Activated naive CD8-positive, alpha-beta T cell (primary cell): ENCODE data around the gene OSBPL6.
"Not testable (repeated sequence)": the region's sequence is repeated elsewhere in the genome, so short reads cannot be mapped to it uniquely, and the experiment has no call there.

ENCODE experiments used
- H3K27ac Mint-ChIP-seq: one replicate; pipeline ENCODE4 v1.8.0; 2021; ENCODE audit warnings: mixed read lengths
- H3K27me3 Mint-ChIP-seq: one replicate; pipeline ENCODE4 v1.8.0; 2021; ENCODE audit warnings: mixed read lengths
- H3K36me3 Mint-ChIP-seq: one replicate; pipeline ENCODE4 v1.8.0; 2021; ENCODE audit warnings: mixed read lengths
- H3K4me1 Mint-ChIP-seq: one replicate; pipeline ENCODE4 v1.8.0; 2021; ENCODE audit warnings: low read depth, mixed read lengths
- H3K4me3 Mint-ChIP-seq: one replicate; pipeline ENCODE4 v1.8.0; 2021; ENCODE audit warnings: mild to moderate bottlenecking, mixed read lengths
- H3K9me3 Mint-ChIP-seq: one replicate; pipeline ENCODE4 v1.8.0; 2021; ENCODE audit warnings: low read depth, mixed read lengths

Gene OSBPL6

GRCh38 chr2:178193823-178194599 lies at the start of gene OSBPL6:
TSS of gene OSBPL6 (plus strand) at chr2:178194512. CDS start at chr2:178306185, 111,673 bp downstream.
- Mint-ChIP-seq H3K27ac (no peak within 1 kb of the TSS), H3K36me3 (no peaks in the 10 kb centered on the region), H3K4me1 (peaks cover 11% of the 10 kb centered on the region), H3K27me3 (peaks cover 35% of the 10 kb centered on the region), H3K4me3 (peak within 1 kb of the TSS; percentile 81), H3K9me3 (no peaks in the 10 kb centered on the region)

- Mint-ChIP-seq H3K4me3 (no peak overlapping the region), H3K9me3 (peaks cover 7% of the 10 kb centered on the region), H3K27me3 (peaks cover 25% of the 10 kb centered on the region), H3K4me1 (no peaks in the 10 kb centered on the region), H3K27ac (no peak overlapping the region), H3K36me3 (no peaks in the 10 kb centered on the region)
Measured at GRCh38 chr2:178152033-178152432, 42.3 kb upstream of the OSBPL6 start.

DNA sequence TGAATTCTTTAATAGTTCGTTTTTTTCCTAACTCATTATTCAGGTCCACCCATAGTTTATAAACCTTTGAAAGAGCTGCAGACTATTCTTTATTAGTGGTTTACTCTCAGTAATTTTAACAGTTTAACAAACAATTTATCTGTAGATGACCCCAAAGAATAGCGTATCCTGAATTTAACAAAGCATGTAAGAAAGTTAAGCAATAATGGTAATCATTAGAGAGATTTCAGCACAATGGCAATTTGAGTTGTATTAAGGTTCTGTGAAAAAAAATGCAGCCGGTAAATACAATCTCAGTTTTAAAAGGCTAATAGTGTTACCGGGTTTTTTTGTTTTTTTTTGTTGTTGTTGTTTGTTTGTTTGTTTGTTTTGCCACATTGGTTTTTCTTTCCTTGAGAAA lies 41.8 kb upstream of the OSBPL6 start:
- Mint-ChIP-seq H3K4me3 (no peak overlapping the region), H3K9me3 (peaks cover 7% of the 10 kb centered on the region), H3K36me3 (no peaks in the 10 kb centered on the region), H3K4me1 (no peaks in the 10 kb centered on the region), H3K27me3 (peaks cover 25% of the 10 kb centered on the region), H3K27ac (no peak overlapping the region)

DNA sequence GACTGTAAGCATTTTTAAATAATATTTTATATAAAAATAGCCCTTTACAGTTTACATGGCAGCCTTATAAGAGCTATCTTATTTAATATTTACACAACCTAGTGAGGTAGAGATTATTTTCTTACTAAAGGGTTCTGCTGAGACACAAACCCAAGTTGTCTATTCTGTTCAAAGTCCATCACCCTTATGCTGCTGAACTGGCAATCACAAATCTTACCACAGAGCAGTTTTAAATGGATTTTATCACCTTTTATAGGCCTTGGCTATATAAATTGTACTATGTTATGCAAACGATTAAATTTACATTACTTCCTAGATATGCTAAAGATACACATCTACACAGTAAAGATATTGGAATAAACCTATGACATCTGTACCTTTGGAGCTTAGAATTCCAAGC lies 41.3 kb upstream of the OSBPL6 start:
- Mint-ChIP-seq H3K27ac (no peak overlapping the region), H3K4me3 (no peak overlapping the region), H3K36me3 (no peaks in the 10 kb centered on the region), H3K4me1 (no peaks in the 10 kb centered on the region), H3K9me3 (peaks cover 7% of the 10 kb centered on the region), H3K27me3 (peaks cover 22% of the 10 kb centered on the region)

DNA sequence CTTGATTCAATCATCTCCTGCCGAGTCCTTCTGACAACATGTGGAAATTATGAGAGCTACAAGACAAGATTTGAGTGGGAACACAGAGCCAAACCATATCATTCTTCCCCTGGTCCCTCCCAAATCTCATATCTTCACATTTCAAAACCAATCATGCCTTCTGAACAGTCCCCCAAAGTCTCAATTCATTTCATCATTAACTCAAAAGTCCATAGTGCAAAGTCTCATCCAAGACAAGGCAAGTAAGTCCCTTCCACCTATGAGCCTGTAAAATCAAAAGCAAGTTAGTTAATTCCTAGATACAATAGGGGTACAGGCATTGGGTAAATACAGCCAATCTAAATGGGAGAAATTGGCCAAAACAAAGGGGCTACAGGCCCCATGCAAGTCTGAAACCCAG lies 40.4 kb upstream of the OSBPL6 start:
- H3K4me3 Mint-ChIP-seq, H3K9me3 Mint-ChIP-seq, H3K4me1 Mint-ChIP-seq, H3K36me3 Mint-ChIP-seq, H3K27ac Mint-ChIP-seq: not testable (repeated sequence)
- peaks cover 22% of the 10 kb centered on the region for H3K27me3 Mint-ChIP-seq

- Mint-ChIP-seq H3K27ac (no peak overlapping the region), H3K4me3 (no peak overlapping the region), H3K9me3 (peaks cover 7% of the 10 kb centered on the region), H3K4me1 (no peaks in the 10 kb centered on the region), H3K36me3 (no peaks in the 10 kb centered on the region), H3K27me3 (peaks cover 19% of the 10 kb centered on the region)
Measured at GRCh38 chr2:178155524-178155923, 38.8 kb upstream of the OSBPL6 start.

- Mint-ChIP-seq H3K36me3 (no peaks in the 10 kb centered on the region), H3K27me3 (peaks cover 24% of the 10 kb centered on the region), H3K4me3 (no peak overlapping the region), H3K9me3 (peaks cover 7% of the 10 kb centered on the region), H3K27ac (no peak overlapping the region), H3K4me1 (no peaks in the 10 kb centered on the region)
Measured at GRCh38 chr2:178157574-178157973, 36.7 kb upstream of the OSBPL6 start.

DNA sequence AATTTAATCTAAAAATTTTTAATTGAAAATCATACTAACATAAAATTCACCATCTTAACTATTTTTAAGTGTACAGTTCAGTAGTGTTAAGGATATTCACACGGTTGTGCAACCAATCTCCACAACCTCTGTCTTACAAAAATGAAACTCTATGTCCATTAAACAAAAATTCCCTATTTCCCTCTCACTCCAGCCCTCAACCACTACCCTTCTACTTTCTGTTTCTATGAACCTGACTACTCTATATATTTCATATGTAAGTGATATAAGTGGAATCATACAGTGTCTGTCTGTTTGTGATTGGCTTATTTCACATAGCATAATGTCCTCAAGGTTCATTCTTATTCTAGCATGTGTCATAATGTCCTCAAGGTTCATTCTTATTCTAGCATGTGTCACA lies 34.3 kb upstream of the OSBPL6 start:
- Mint-ChIP-seq H3K9me3 (peaks cover 6% of the 10 kb centered on the region), H3K27me3 (peaks cover 20% of the 10 kb centered on the region), H3K4me3 (no peak overlapping the region), H3K27ac (no peak overlapping the region), H3K36me3 (no peaks in the 10 kb centered on the region), H3K4me1 (no peaks in the 10 kb centered on the region)

DNA sequence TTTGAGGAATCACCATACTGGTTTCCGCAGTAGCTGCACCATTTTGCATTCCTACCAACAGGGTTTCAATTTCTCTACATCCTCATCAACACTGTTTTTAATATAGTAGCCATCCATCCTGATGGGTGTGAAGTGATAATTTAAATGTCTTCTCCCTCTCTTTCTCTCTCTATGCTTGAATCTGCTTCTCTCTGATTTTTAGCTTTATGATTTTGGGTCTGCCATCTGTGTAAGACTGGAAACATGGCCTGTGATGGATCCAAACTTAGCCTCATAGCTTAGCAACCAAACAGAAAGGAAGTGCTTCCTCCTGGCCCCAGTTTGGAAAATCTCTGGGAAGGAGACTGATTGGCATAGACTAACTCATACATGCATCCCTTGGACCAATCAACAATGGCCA lies 33.7 kb upstream of the OSBPL6 start:
- peaks cover under 1% of the 10 kb centered on the region for H3K9me3 Mint-ChIP-seq
- no peak overlapping the region for H3K27ac Mint-ChIP-seq
- no peaks in the 10 kb centered on the region for H3K36me3 Mint-ChIP-seq
- H3K27me3 Mint-ChIP-seq = peaks cover 15% of the 10 kb centered on the region
- no peaks in the 10 kb centered on the region for H3K4me1 Mint-ChIP-seq
- no peak overlapping the region for H3K4me3 Mint-ChIP-seq

DNA sequence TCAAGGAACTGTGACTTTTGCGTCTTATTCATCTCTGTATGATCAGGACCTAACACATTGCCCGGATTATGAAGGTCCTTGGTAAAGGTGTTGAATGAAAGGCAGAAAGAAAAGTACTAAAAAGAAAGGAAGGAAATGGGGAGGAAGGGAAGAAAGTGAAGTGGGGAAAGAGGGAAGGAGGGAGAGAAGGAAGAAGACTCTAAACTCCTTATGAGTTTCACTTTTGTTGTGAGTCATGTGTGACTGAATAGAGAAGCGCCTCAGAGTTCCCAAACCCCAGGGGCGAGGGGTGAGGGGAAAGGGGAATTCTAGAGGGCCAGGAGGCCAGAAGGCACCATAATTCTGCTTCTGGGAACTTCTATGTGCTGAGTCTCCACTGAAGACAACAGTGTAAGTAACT lies 30.9 kb upstream of the OSBPL6 start:
- H3K4me1 Mint-ChIP-seq = no peaks in the 10 kb centered on the region
- no peak overlapping the region for H3K27ac Mint-ChIP-seq
- H3K4me3 Mint-ChIP-seq = no peak overlapping the region
- no peaks in the 10 kb centered on the region for H3K36me3 Mint-ChIP-seq
- no peaks in the 10 kb centered on the region for H3K9me3 Mint-ChIP-seq
- H3K27me3 Mint-ChIP-seq = peaks cover 12% of the 10 kb centered on the region

GRCh38 chr2:178163911-178164310 lies 30.4 kb upstream of the OSBPL6 start:
- Mint-ChIP-seq H3K27ac (no peak overlapping the region), H3K4me3 (no peak overlapping the region), H3K9me3 (no peaks in the 10 kb centered on the region), H3K4me1 (no peaks in the 10 kb centered on the region), H3K36me3 (no peaks in the 10 kb centered on the region), H3K27me3 (peaks cover 12% of the 10 kb centered on the region)

- H3K9me3 Mint-ChIP-seq = no peaks in the 10 kb centered on the region
- H3K27me3 Mint-ChIP-seq = peaks cover 11% of the 10 kb centered on the region
- H3K27ac Mint-ChIP-seq = no peak overlapping the region
- H3K4me1 Mint-ChIP-seq = no peaks in the 10 kb centered on the region
- H3K36me3 Mint-ChIP-seq = no peaks in the 10 kb centered on the region
- no peak overlapping the region for H3K4me3 Mint-ChIP-seq
Measured at GRCh38 chr2:178173657-178174056, 20.7 kb upstream of the OSBPL6 start.

DNA sequence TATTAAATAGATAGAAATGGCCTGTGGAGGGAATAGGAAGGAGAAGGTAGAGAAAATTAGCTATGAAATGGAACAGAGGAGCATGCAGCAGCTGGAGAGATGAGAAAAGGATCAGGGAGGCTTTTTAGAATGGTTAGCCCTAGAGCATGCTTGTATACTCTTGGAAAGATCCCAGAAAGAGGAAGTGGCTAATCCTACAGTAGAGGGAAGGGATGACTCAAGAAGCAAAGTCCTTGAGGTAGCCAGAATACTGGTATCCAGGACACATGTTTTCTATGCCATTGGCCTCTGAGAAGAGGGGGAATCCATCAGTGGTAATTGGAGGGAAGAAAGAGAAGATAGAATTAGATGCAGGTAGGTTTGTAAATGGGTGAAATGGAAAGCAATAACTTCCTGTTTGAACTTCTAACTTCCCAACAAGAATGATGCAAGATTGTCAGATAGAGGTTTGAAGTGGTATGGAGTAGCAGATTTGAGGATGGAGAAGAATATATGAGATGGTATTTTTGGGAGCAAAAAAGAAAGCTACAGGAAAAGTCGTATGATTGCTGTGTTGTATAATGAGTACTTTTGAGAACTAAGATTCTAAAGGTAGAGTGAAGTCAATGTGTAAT lies 17.1 kb upstream of the OSBPL6 start:
- Mint-ChIP-seq H3K27me3 (peaks cover 9% of the 10 kb centered on the region), H3K9me3 (no peaks in the 10 kb centered on the region), H3K36me3 (no peaks in the 10 kb centered on the region), H3K4me3 (no peak overlapping the region), H3K27ac (no peak overlapping the region), H3K4me1 (no peaks in the 10 kb centered on the region)

- H3K27me3 Mint-ChIP-seq, H3K4me3 Mint-ChIP-seq, H3K27ac Mint-ChIP-seq, H3K4me1 Mint-ChIP-seq, H3K9me3 Mint-ChIP-seq, H3K36me3 Mint-ChIP-seq: not testable (repeated sequence)
Measured at GRCh38 chr2:178180648-178181047, 13.7 kb upstream of the OSBPL6 start.

GRCh38 chr2:178187861-178188260 lies 6.5 kb upstream of the OSBPL6 start:
- Mint-ChIP-seq H3K27ac (no peak overlapping the region), H3K4me1 (peaks cover 2% of the 10 kb centered on the region), H3K36me3 (no peaks in the 10 kb centered on the region), H3K9me3 (no peaks in the 10 kb centered on the region), H3K27me3 (peaks cover 17% of the 10 kb centered on the region), H3K4me3 (no peak overlapping the region)

GRCh38 chr2:178188466-178188865 lies 5.8 kb upstream of the OSBPL6 start:
- H3K4me1 Mint-ChIP-seq = peaks cover 6% of the 10 kb centered on the region
- H3K36me3 Mint-ChIP-seq = no peaks in the 10 kb centered on the region
- no peaks in the 10 kb centered on the region for H3K9me3 Mint-ChIP-seq
- no peak overlapping the region for H3K27ac Mint-ChIP-seq
- H3K27me3 Mint-ChIP-seq = peaks cover 21% of the 10 kb centered on the region
- no peak overlapping the region for H3K4me3 Mint-ChIP-seq
